Fibroblast of peridontal ligament (primary cell): Measurements from ENCODE around the gene SSUH2.
"Not testable (repeated sequence)": the region's sequence is repeated elsewhere in the genome, so short reads cannot be mapped to it uniquely, and the experiment has no call there.

Experiments used
- DNase-seq: peaks from one replicate; pipeline ENCODE4 v3.0.0-alpha.2; 2010; ENCODE audit errors: extremely low read depth

SSUH2 gene

DNA sequence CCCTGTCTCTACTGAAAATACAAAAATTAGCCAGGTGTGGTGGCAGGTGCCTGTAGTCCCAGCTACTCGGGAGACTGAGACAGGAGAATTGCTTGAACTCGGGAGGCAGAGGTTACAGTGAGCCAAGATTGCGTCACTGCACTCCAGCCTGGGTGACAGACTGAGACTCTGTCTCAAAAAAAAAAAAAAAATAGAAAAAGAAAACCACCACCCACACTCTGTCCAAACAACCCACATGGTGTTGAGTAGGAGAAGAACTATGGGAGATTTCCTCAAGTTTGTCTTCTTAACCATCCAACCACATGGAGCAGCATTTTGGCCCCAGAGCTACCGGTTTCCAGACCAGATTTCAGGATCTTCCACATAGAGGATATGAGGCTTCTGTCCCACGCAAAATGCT, 64.2 kb downstream of the SSUH2 start:
- DNase-seq: not testable (repeated sequence)

DNA sequence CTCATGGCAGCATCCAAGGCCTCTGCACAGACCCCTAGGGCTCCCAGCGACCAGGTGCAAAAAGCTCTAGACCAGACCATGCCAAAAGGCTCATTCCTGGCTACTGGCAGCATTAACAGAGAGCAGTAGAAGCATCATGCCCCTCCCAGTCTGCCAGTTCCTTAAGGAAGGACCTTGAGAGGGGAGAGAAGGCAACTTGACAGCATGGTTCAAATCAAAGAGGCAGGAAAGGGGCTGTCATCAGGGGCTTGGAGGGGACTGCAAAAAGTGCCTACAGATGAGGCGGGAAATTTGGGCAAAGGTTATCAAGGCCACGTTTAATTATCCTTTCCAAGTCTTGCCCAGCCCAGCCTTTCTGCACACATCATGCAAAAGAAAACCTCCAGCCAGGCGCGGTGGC, 64.7 kb downstream of the SSUH2 start:
- DNase-seq: no peak

DNA sequence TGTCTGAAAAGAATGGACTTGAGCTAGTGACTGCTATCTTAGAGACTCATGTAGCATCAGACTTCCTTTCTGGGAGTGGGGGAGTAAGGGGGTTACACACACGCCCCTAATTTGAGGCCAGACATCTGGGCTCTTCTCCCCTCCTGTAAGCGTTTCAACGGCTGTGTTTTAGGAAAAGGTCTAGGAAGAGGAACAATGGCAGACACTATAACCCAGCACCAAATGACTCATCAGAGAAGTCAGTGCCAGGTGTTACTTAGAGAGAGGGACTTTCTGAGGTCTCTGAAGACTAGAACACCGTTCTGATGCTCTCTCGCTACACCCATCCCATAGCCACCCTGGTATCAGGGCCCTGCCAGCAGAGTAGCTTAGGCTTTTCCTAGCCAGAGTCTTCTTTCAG, 65.5 kb downstream of the SSUH2 start:
- DNase-seq: no peak

DNA sequence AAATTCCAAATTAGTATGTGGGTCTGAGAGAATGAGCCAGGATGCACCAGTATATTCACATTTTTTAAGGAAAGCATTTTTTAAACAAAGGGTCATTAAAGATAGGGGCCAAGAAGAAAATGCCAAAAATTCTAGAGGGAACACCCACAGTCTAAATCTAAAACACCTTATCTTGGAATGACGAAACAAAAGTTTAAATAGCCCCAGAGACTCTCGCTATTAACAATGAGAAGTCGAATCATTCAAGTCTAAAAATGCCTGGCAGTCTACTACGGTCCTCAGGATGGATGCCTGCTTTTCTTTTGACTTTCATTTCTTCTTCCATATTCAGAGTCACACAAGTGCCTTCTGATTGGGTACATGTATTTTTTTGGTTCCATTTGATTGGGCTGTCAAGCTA, 66.3 kb downstream of the SSUH2 start:
- DNase-seq: no peak

GRCh38 chr3:8576841-8577571, 67.6 kb downstream of the SSUH2 start:
- peak; percentile 79 for DNase-seq

DNA sequence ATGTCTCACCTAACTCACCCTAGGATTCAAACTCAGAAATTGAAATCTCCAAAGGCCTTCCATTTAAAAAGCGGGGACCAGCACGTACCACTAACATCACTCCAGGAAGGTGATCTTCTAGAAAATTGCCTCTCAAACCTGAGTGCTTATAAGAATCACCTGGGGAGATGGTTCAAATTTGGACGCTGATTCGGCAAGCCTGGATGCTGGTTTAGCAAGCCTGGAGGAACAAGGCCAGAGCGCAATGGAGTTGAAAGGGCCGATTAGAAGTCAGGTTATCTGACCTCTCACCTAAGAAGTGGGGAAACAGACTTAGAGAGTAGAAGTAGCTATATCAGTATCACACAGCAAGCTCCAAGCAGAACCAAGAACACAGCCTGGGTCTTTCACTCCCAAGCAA, 68.2 kb downstream of the SSUH2 start:
- no peak for DNase-seq

DNA sequence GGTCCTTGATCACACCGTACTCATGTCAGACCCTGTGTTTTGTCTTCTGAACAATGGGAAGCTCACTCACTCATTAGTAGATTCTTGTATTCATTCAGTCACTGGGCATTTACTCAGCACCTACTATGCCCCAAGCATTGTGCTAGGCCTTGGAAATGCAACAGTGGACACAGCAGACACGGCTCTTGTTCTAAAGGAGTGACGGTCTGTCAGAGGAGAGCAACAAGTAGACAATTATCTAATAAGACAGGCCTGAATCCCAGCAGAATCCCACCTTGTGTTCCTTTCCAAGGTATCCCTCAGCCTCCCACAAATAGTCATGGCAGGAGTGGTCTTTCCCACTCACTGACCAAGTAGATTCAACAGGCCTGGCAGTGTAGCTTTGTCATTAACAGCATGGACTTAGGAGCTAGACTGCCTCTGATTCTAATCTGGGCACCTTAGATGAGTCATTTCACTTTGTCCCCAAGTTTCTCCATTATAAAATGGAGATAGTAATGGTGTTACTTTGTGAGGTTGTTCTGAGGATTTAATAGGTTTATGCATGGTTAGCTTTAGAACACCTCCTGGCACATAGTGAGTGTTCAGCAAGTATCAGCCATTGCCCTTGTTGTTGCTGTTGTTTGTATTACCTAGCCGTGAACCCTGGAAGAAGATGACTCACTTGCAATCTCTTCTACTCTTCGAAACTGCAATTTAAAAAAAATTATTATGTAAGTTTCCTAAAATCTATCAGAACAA, 69.1 kb downstream of the SSUH2 start:
- peak; percentile 8 for DNase-seq

DNA sequence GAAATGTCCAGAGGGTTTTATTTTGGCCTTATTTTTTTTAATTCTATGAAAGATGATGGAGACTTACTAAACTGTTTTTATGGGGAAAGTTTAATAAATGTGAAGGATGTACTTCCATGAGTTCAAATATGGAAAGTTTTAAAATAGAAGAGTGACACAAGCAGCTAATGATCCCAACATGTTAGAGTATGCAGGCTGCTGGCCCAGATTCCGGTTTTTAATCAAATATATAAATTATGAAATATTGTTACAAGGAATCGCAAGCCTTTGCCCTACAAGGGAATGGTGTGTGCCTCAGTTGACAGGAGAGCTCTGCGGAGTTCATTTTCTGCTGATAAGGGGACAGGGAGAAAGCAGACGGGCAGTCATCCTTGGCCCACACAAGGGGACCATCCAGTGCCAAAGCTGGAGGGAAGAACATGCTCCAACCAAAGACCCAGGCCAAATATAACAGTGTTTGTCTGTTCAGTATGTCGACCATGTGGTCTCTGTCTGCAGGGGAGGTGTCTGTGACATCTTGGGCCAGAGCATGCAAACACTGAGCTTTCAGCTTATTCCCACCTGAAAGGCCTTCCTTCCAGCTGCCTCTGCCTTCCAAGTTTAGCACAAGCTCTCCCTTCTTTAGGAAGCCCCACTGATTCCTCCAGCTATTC, 69.8 kb downstream of the SSUH2 start:
- DNase-seq: no peak

- DNase-seq: no peak
Measured at GRCh38 chr3:8574040-8574669, 70.4 kb downstream of the SSUH2 start.

DNA sequence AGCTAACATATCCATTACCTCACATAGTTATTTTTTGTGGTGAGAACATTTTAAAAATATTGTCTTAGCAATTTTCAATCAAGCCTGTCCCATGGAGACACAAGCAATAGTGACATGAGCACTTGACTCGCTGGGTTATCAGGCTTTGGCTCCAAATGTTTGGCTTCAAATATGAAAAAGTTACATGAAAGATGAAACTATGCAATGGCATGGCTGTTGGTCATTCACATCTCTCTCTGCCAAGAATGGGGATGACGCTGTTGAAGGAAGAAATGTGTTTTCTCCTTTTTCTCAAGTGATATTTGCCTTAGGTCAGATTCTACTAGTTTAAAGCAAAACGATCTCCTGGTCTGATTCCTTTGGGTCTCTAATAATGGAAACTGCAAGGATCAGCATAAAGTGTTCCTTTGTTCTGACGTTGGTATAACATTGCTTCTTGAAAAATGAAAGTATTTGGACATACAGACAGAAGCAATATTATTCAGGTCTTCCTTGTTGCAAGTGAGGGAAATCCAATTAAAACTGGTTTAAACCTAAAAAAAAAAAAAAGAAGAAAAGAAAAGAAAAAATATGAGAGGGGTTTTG, 71.2 kb downstream of the SSUH2 start:
- peak; percentile 39 for DNase-seq

DNA sequence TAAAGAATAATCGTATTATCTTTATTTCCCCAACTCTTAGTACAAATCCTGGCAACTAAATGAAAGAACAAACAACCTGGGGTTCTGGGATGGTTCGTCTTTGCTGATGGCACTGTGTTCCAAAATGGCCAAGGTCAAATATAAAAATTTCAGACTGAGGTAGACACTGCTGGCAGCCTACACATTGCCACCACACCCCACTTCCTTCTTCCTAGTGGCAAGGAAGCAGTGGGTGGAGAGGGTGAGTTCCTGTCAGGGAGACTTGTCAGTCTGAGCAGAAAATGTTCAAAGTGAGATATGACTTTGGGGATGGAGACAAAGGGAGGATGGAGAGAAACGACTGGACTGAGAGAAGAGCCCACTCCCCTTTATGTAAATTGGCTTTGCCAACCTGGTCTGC, 73.3 kb downstream of the SSUH2 start:
- DNase-seq: no peak
